Liver (tissue), 9 donors: Measurements from ENCODE around the gene PGS1. TPM values are rescaled to one million over a fixed set of nuclear protein-coding genes. Genes with fewer than 3 reads are reported as not detected.

ENCODE experiments used
- DNase-seq: peaks from one replicate; pipeline ENCODE4 v3.0.0-alpha.2; 2017; ENCODE audit warnings: low spot score
- H3K27ac ChIP-seq, 2 donors: one replicate each; pipeline ENCODE4 v1.7.0; 2013; ENCODE audit warnings: inconsistent platforms in 2 of 2, low read length in 2 of 2, control low read depth in 1 of 2, low read depth in 1 of 2, mild to moderate bottlenecking in 1 of 2
- H3K27me3 ChIP-seq, 4 donors: one replicate each; pipeline versions ENCODE4 v1.6.1 to v1.7.0; 2013; ENCODE audit warnings: low read length in 3 of 4, inconsistent platforms in 1 of 4, mild to moderate bottlenecking in 1 of 4, moderate library complexity in 1 of 4; ENCODE audit not compliant: control insufficient read depth in 4 of 4, insufficient read depth in 4 of 4
- H3K36me3 ChIP-seq, 4 donors: one replicate each; pipeline versions ENCODE4 v1.6.1 to v1.7.0; 2013; ENCODE audit warnings: low read length in 3 of 4, mild to moderate bottlenecking in 3 of 4, low read depth in 1 of 4, moderate library complexity in 1 of 4; ENCODE audit not compliant: control insufficient read depth in 4 of 4, insufficient read depth in 3 of 4
- H3K4me1 ChIP-seq, 4 donors: one replicate each; pipeline versions ENCODE4 v1.6.1 to v1.7.0; 2013; ENCODE audit warnings: low read length in 3 of 4, mild to moderate bottlenecking in 3 of 4, moderate library complexity in 1 of 4; ENCODE audit not compliant: control insufficient read depth in 4 of 4, insufficient read depth in 4 of 4
- H3K4me3 ChIP-seq, 3 donors: one replicate each; pipeline versions ENCODE4 v1.6.1 to v1.7.0; 2013; ENCODE audit warnings: low read length in 3 of 3, control low read depth in 1 of 3, low read depth in 1 of 3, mild to moderate bottlenecking in 1 of 3
- H3K9ac ChIP-seq, 2 donors: one replicate each; pipeline ENCODE4 v1.7.0; 2013; ENCODE audit warnings: low read length in 2 of 2, mild to moderate bottlenecking in 2 of 2, moderate library complexity in 2 of 2, control low read depth in 1 of 2, low read depth in 1 of 2
- H3K9me3 ChIP-seq, 4 donors: one replicate each; pipeline versions ENCODE4 v1.6.1 to v1.7.0; 2013; ENCODE audit warnings: low read length in 3 of 4; ENCODE audit not compliant: control insufficient read depth in 4 of 4
- ATF3 ChIP-seq: IDR thresholded peaks from 2 replicates; pipeline ENCODE4 v1.6.1; 2016; ENCODE audit warnings: antibody characterized with exemption
- EGR1 ChIP-seq, 2 donors: IDR thresholded peaks; 2 replicates each; pipeline ENCODE4 v1.6.1; 2016 to 2018; ENCODE audit warnings: antibody characterized with exemption in 2 of 2, low read depth in 2 of 2
- FOXA2 ChIP-seq: IDR thresholded peaks from 2 replicates; pipeline ENCODE4 v1.6.1; 2016; ENCODE audit warnings: antibody characterized with exemption
- GABPA ChIP-seq, 2 donors: IDR thresholded peaks in 1 of 2; conservative IDR thresholded peaks in 1 of 2; 2 replicates each; pipeline ENCODE4 v1.6.1; 2016; ENCODE audit warnings: antibody characterized with exemption in 2 of 2, mild to moderate bottlenecking in 1 of 2, moderate library complexity in 1 of 2
- HNF4A ChIP-seq, 2 donors: conservative IDR thresholded peaks; 2 replicates each; pipeline ENCODE4 v1.6.1; 2016; ENCODE audit warnings: antibody characterized with exemption in 2 of 2, mild to moderate bottlenecking in 2 of 2
- HNF4G ChIP-seq: IDR thresholded peaks from 2 replicates; pipeline ENCODE4 v1.6.1; 2016; ENCODE audit warnings: antibody characterized with exemption
- JUND ChIP-seq, 2 donors: IDR thresholded peaks; 2 replicates each; pipeline ENCODE4 v1.6.1; 2016; ENCODE audit warnings: antibody characterized with exemption in 2 of 2
- NR2F2 ChIP-seq: IDR thresholded peaks from 2 replicates; pipeline ENCODE4 v1.6.1; 2016; ENCODE audit warnings: antibody characterized with exemption
- RAD21 ChIP-seq, 2 donors: IDR thresholded peaks; 2 replicates each; pipeline ENCODE4 v1.6.1; 2016; ENCODE audit warnings: antibody characterized with exemption in 2 of 2, mild to moderate bottlenecking in 2 of 2
- REST ChIP-seq: IDR thresholded peaks from 2 replicates; pipeline ENCODE4 v1.6.1; 2016; ENCODE audit warnings: antibody characterized with exemption, mild to moderate bottlenecking
- RXRA ChIP-seq, 2 donors: IDR thresholded peaks; 2 replicates each; pipeline ENCODE4 v1.6.1; 2017 to 2018; ENCODE audit warnings: antibody characterized with exemption in 2 of 2, mild to moderate bottlenecking in 1 of 2
- SP1 ChIP-seq: IDR thresholded peaks from 2 replicates; pipeline ENCODE4 v1.6.1; 2018; ENCODE audit warnings: antibody characterized with exemption, mild to moderate bottlenecking
- TAF1 ChIP-seq: conservative IDR thresholded peaks from 2 replicates; pipeline ENCODE4 v1.6.1; 2016; ENCODE audit warnings: antibody characterized with exemption, mild to moderate bottlenecking
- YY1 ChIP-seq: IDR thresholded peaks from 2 replicates; pipeline ENCODE4 v1.6.1; 2016; ENCODE audit warnings: antibody characterized with exemption, mild to moderate bottlenecking
- WGBS: extraction: QIAGEN DNeasy Blood & Tissue Kit; methylation state at CpG from one replicate; pipeline ENCODE4 v1.1.7; 2013; 5-methylcytosine and 5-hydroxymethylcytosine counted together
- polyA plus RNA-seq, 2 donors: library from polyadenylated mRNA; stranded (reverse) in 1 of 2; unstranded in 1 of 2; fragments of 200-250 nt in 1 of 2; fragments of >200 nt in 1 of 2; fragmentation: Nextera tagmentation in 1 of 2; extraction: Ambion mirVana in 1 of 2; gene quantifications; one replicate each; pipeline versions ENCODE4 v1.2.1 to v1.2.3, GENCODE V29; 2013 to 2015
- total RNA-seq, 2 donors: library from RNA; depleted of rRNA; stranded (reverse); fragments of >200 nt; gene quantifications; one replicate each; pipeline ENCODE4 v1.2.3, GENCODE V29; 2014
- TF ChIP-seq, protein P1 (sequence below): IDR thresholded peaks from 2 replicates; pipeline ENCODE4 v1.6.1; 2016; ENCODE audit warnings: antibody characterized with exemption
- TF ChIP-seq, protein P2 (sequence below): IDR thresholded peaks from 2 replicates; pipeline ENCODE4 v1.6.1; 2016; ENCODE audit warnings: antibody characterized with exemption
- donor health status: healthy.
- donor health status: healthy.
- donor health status: healthy.
- donor health status: healthy.
- donor health status: healthy.

PGS1 gene
- total and polyA plus RNA-seq, 4 donors = 8.1 to 24.1 (median 12.2) TPM

GRCh38 chr17:78399693-78400144 lies 21.3 kb downstream of the PGS1 start:
- H3K9me3 ChIP-seq = no peaks in the 10 kb centered on the region
- no peak overlapping the region for H3K27ac ChIP-seq
- peaks cover 19 to 64% (median 36%) of the 10 kb centered on the region in 4 donors for H3K36me3 ChIP-seq
- H3K9ac ChIP-seq = no peak overlapping the region
- no peak overlapping the region for H3K4me3 ChIP-seq
- WGBS = 90% methylated on average over 6 of the region's 6 CpGs
- peaks cover 5 to 18% (median 14%) of the 10 kb centered on the region in 4 donors for H3K4me1 ChIP-seq
- DNase-seq = no peak
- TF ChIP-seq FOXA2 (peak; percentile 41), TAF1 (no peak), SP1 (no peak), JUND (IDR thresholded peaks at IDR 0.05) (peak in 1 of 2 donors; percentile 82), RAD21 (IDR thresholded peaks at IDR 0.05) (no peak), REST (no peak)
- no peaks in the 10 kb centered on the region for H3K27me3 ChIP-seq

DNA sequence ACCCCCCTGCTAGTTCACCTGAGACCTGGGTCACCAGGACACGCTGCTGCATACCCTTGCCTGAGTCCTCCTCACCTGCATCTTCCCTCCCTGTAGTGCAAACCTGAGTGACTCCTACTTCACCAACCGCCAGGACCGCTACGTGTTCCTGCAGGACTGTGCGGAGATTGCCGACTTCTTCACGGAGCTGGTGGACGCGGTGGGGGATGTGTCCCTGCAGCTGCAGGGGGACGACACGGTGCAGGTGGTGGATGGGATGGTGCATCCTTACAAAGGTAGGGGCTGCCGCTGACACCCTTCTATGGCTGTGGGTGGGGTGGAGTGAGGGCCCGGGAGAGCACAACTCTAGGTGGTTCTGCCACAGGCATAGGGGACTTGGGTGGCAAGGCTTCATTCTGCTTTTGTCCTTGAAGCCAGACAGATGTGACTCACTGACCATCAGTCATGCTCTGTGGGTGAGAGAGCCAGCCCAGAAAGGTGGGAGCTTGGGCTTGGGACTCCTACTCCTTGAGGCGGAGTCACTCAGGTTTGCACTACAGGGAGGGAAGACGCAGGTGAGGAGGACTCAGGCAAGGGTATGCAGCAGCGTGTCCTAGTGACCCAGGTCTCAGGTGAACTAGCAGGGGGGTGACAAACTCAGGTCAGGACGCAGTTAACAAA lies 22.3 kb downstream of the PGS1 start:
- Histone ChIP-seq H3K4me1 (peaks cover 5 to 18% (median 14%) of the 10 kb centered on the region in 4 donors), H3K4me3 (no peak overlapping the region), H3K27ac (no peak overlapping the region), H3K36me3 (peaks cover 19 to 67% (median 39%) of the 10 kb centered on the region in 4 donors), H3K9me3 (no peaks in the 10 kb centered on the region), H3K27me3 (no peaks in the 10 kb centered on the region), H3K9ac (no peak overlapping the region)
- TF ChIP-seq, protein P1, sequence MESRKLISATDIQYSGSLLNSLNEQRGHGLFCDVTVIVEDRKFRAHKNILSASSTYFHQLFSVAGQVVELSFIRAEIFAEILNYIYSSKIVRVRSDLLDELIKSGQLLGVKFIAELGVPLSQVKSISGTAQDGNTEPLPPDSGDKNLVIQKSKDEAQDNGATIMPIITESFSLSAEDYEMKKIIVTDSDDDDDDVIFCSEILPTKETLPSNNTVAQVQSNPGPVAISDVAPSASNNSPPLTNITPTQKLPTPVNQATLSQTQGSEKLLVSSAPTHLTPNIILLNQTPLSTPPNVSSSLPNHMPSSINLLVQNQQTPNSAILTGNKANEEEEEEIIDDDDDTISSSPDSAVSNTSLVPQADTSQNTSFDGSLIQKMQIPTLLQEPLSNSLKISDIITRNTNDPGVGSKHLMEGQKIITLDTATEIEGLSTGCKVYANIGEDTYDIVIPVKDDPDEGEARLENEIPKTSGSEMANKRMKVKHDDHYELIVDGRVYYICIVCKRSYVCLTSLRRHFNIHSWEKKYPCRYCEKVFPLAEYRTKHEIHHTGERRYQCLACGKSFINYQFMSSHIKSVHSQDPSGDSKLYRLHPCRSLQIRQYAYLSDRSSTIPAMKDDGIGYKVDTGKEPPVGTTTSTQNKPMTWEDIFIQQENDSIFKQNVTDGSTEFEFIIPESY = no peak
- no peak for DNase-seq
- WGBS = 91% methylated on average over 17 of the region's 17 CpGs

DNA sequence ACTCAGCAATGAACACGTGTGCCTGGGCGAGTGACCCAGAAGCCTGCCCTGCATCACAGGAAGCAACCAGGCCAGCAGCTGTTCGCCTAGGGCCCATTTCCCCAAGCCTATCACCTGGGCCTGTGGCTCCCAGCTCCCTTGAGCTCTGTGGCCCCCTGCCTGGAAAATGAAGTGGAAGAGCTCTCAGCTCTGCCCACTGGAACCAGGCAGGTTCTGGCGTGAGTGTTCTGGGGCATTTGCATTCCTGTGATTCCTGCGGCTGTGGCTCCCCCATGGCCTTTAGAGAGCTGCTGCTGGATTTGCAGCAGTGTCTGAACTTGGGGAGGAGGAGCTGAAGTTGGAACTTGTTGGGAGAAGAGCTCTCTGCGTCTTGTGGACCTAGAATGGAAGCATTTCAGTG lies 22.8 kb downstream of the PGS1 start:
- no peak overlapping the region for H3K27ac ChIP-seq
- WGBS = 83% methylated on average over 6 of the region's 6 CpGs
- no peak overlapping the region for H3K4me3 ChIP-seq
- DNase-seq = no peak
- peaks cover 5 to 15% (median 10%) of the 10 kb centered on the region in 4 donors for H3K4me1 ChIP-seq
- H3K27me3 ChIP-seq = no peaks in the 10 kb centered on the region
- peaks cover 19 to 67% (median 39%) of the 10 kb centered on the region in 4 donors for H3K36me3 ChIP-seq
- no peak for TF ChIP-seq GABPA (IDR thresholded peaks at IDR 0.05 in 1 of 2, conservative IDR thresholded peaks at IDR 0.05 in 1 of 2)
- no peak for TF ChIP-seq NR2F2
- no peak for TF ChIP-seq ATF3
- no peak for TF ChIP-seq HNF4G
- no peak for TF ChIP-seq RXRA (IDR thresholded peaks at IDR 0.05)
- TF ChIP-seq SP1 = no peak
- no peak for TF ChIP-seq TAF1
- TF ChIP-seq, protein P2, sequence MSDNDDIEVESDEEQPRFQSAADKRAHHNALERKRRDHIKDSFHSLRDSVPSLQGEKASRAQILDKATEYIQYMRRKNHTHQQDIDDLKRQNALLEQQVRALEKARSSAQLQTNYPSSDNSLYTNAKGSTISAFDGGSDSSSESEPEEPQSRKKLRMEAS = no peak
- TF ChIP-seq JUND (IDR thresholded peaks at IDR 0.05) = no peak
- TF ChIP-seq RAD21 (IDR thresholded peaks at IDR 0.05) = no peak
- TF ChIP-seq FOXA2 = no peak
- TF ChIP-seq EGR1 (IDR thresholded peaks at IDR 0.05; ENCODE audit: low read depth in 2 of 2) = no peak
- TF ChIP-seq HNF4A (conservative IDR thresholded peaks at IDR 0.05) = no peak
- TF ChIP-seq REST = no peak
- no peak for TF ChIP-seq YY1
- no peak overlapping the region for H3K9ac ChIP-seq
- no peaks in the 10 kb centered on the region for H3K9me3 ChIP-seq
